ENCODE data around the gene GART.

Gene GART

GRCh38 chr21:33493756-33494155 is 48.2 kb downstream of the GART start:
- H3K36me3 ChIP-seq (ENCODE audit: low read depth), result no peaks in the 10 kb centered on the region
- H3K27ac ChIP-seq (ENCODE audit: poor library complexity, severe bottlenecking), result no peak overlapping the region
- DNase-seq (ENCODE audit: low spot score), result no peak
- TF ChIP-seq CTCF (IDR thresholded peaks at IDR 0.05; ENCODE audit: poor library complexity, severe bottlenecking), result no peak
- peaks cover 4% of the 10 kb centered on the region for H3K4me1 ChIP-seq (ENCODE audit: insufficient read depth, poor library complexity, severe bottlenecking)
- H3K27me3 ChIP-seq (ENCODE audit: insufficient read depth, poor library complexity, severe bottlenecking), result no peaks in the 10 kb centered on the region
- no peak overlapping the region for H3K4me3 ChIP-seq (ENCODE audit: severe bottlenecking)
- no peak for ATAC-seq (ENCODE audit: low read depth)
- no peaks in the 10 kb centered on the region for H3K9me3 ChIP-seq (ENCODE audit: severe bottlenecking)

- Histone ChIP-seq H3K27ac (ENCODE audit: poor library complexity, severe bottlenecking) (no peak overlapping the region), H3K4me1 (ENCODE audit: insufficient read depth, poor library complexity, severe bottlenecking) (peaks cover 4% of the 10 kb centered on the region), H3K27me3 (ENCODE audit: insufficient read depth, poor library complexity, severe bottlenecking) (no peaks in the 10 kb centered on the region), H3K4me3 (ENCODE audit: severe bottlenecking) (no peak overlapping the region), H3K9me3 (ENCODE audit: severe bottlenecking) (no peaks in the 10 kb centered on the region), H3K36me3 (ENCODE audit: low read depth) (no peaks in the 10 kb centered on the region)
- no peak for TF ChIP-seq CTCF (IDR thresholded peaks at IDR 0.05; ENCODE audit: poor library complexity, severe bottlenecking)
- DNase-seq (ENCODE audit: low spot score), result no peak
- no peak for ATAC-seq (ENCODE audit: low read depth)
These were observed 49.3 kb downstream of the GART start for GRCh38 chr21:33492571-33492970.

- H3K4me3 ChIP-seq (ENCODE audit: severe bottlenecking), result peak within 1 kb of the TSS; percentile 83
- no peak for TF ChIP-seq CTCF (IDR thresholded peaks at IDR 0.05; ENCODE audit: poor library complexity, severe bottlenecking)
- H3K4me1 ChIP-seq (ENCODE audit: insufficient read depth, poor library complexity, severe bottlenecking), result peaks cover 4% of the 10 kb centered on the region
- no peaks in the 10 kb centered on the region for H3K36me3 ChIP-seq (ENCODE audit: low read depth)
- peak; percentile 97 for ATAC-seq (ENCODE audit: low read depth)
- no peaks in the 10 kb centered on the region for H3K9me3 ChIP-seq (ENCODE audit: severe bottlenecking)
- H3K27ac ChIP-seq (ENCODE audit: poor library complexity, severe bottlenecking), result peak within 1 kb of the TSS; percentile 12
- no peaks in the 10 kb centered on the region for H3K27me3 ChIP-seq (ENCODE audit: insufficient read depth, poor library complexity, severe bottlenecking)
- DNase-seq (ENCODE audit: low spot score), result peak; percentile 91
These were observed 50.4 kb downstream of the GART start, which contains the start of gene DNAJC28 for GRCh38 chr21:33491373-33492102. Gene DNAJC28 (minus strand): TSS chr21:33491716. CDS start chr21:33489393, 2,323 bp downstream.

GRCh38 chr21:33490991-33491372 is 50.9 kb downstream of the GART start:
- Histone ChIP-seq H3K27me3 (ENCODE audit: insufficient read depth, poor library complexity, severe bottlenecking) (no peaks in the 10 kb centered on the region), H3K27ac (ENCODE audit: poor library complexity, severe bottlenecking) (no peak overlapping the region), H3K9me3 (ENCODE audit: severe bottlenecking) (no peaks in the 10 kb centered on the region), H3K36me3 (ENCODE audit: low read depth) (no peaks in the 10 kb centered on the region), H3K4me1 (ENCODE audit: insufficient read depth, poor library complexity, severe bottlenecking) (peaks cover 4% of the 10 kb centered on the region), H3K4me3 (ENCODE audit: severe bottlenecking) (peak overlapping the region; percentile 83)
- ATAC-seq (ENCODE audit: low read depth), result peak; percentile 26
- no peak for TF ChIP-seq CTCF (IDR thresholded peaks at IDR 0.05; ENCODE audit: poor library complexity, severe bottlenecking)
- DNase-seq (ENCODE audit: low spot score), result no peak

- H3K27ac ChIP-seq (ENCODE audit: poor library complexity, severe bottlenecking), result no peak overlapping the region
- H3K4me3 ChIP-seq (ENCODE audit: severe bottlenecking), result no peak overlapping the region
- no peaks in the 10 kb centered on the region for H3K27me3 ChIP-seq (ENCODE audit: insufficient read depth, poor library complexity, severe bottlenecking)
- H3K9me3 ChIP-seq (ENCODE audit: severe bottlenecking), result peaks cover 2% of the 10 kb centered on the region
- H3K36me3 ChIP-seq (ENCODE audit: low read depth), result no peaks in the 10 kb centered on the region
- no peak for ATAC-seq (ENCODE audit: low read depth)
- H3K4me1 ChIP-seq (ENCODE audit: insufficient read depth, poor library complexity, severe bottlenecking), result peaks cover 4% of the 10 kb centered on the region
- no peak for DNase-seq (ENCODE audit: low spot score)
- no peak for TF ChIP-seq CTCF (IDR thresholded peaks at IDR 0.05; ENCODE audit: poor library complexity, severe bottlenecking)
These were observed 53.0 kb downstream of the GART start for GRCh38 chr21:33488936-33489335.
